Stimulated activated CD4-positive, alpha-beta T cell treated with anti-CD3 and anti-CD28 coated beads, Interleukin-12 subunit alpha, Interleukin-12 subunit beta, amount 100 ng/mL, for 24 hours (primary cell): ENCODE data around the gene PIGZ.

Source experiments
- DNase-seq, 2 experiments: peaks; one replicate each; pipeline ENCODE4 v3.0.0-alpha.2; 2020; ENCODE audit warnings: low read depth in 2 of 2

Gene PIGZ

DNA sequence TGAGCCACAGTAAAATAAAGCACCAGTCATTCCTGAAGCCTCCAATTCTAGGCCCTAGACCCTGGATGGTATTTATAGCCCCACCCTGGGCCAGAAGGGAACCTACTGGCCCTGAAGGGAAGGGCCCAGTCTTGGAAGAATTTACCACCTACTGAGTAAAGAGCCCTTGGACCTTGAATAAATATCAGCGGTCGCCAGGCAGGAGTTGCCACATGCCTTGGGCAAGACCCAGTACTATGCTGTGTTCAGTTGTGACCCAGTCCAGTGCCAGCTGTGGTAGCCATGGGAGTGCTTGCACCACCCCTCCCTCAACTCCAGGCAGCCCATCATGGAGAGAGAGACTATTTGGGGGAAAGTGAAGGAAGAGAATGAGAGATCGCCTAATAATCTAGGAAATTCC is 53.3 kb downstream of the PIGZ start:
- no peak for DNase-seq

DNA sequence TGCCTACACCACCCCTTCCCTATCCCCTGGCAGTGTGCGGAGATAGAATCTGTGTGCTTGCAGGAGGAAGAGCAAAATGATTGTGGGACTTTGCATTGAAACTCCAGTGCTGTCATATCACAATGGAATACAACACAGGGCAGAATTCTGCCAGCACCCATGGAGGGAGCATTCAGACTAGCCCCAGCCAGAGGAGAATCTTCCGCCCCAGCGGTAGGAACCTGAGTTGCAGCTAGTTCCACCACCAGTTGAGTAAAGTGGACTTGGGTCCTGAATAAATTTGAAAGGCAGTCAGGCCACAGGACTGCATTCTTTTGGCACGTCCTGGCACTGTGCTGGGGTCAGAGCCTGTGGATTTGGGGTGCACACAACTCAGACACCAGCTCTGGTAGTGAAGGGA is 53.8 kb downstream of the PIGZ start:
- DNase-seq, result no peak

DNA sequence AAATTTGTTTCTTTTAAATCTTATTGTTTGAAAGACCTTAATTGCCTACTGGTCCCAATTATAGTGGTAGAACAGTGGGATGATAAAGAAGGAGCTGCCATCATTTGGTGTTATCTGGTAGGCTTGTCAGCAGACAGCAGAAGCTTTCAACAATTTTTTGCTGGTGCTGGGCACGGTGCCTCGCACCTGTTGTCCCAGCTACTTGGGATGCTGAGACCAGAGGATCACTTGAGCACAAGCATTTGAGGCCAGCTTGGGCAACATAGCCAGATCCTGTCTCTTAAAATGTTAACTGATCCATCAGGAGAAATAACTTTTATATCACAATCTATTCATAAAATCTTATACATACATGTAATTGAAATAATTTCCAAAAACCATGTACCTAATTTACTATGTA is 64.9 kb downstream of the PIGZ start:
- DNase-seq, result no peak

DNA sequence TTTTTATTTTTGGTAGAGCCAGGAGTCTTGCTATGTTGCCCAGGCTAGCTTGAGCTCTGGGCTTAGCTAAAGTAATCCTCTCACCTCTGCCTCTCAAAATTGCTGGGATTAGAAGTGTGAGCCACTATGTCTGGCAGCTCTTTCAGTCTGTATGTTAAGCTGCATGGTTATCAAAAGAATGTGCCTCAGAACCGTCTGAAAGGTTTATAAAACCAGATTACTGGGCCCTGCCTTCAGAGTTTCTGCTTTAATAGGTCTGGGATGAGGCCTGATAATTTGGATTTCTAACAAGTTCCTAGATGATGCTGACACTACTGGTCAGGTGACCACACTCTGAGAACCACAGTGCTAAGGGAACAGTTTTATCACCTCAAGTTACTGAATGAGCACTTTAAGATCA is 66.3 kb downstream of the PIGZ start:
- DNase-seq, result no peak

DNA sequence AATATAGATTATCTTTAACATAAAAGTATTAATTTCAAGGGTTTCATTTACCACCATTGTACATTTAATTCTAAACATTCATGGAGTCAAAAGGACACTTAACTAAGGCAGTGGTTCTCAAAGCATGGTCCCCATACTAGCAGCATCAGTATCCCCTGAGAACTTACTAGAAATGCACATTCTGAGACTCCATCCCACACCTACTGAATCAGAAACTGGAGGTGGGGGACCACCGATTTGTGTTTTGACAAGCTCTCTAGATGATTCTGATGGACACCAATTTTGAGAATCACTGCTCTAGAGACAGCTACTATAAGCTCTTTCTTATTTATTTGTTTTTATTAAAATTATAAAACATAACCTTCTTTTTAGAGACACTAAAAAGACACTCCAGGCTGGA is 66.9 kb downstream of the PIGZ start:
- DNase-seq, result no peak
